ENCODE data around the gene NME4.
"Not testable (repeated sequence)": the region's sequence is repeated elsewhere in the genome, so short reads cannot be mapped to it uniquely, and the experiment has no call there.

NME4 gene

DNA sequence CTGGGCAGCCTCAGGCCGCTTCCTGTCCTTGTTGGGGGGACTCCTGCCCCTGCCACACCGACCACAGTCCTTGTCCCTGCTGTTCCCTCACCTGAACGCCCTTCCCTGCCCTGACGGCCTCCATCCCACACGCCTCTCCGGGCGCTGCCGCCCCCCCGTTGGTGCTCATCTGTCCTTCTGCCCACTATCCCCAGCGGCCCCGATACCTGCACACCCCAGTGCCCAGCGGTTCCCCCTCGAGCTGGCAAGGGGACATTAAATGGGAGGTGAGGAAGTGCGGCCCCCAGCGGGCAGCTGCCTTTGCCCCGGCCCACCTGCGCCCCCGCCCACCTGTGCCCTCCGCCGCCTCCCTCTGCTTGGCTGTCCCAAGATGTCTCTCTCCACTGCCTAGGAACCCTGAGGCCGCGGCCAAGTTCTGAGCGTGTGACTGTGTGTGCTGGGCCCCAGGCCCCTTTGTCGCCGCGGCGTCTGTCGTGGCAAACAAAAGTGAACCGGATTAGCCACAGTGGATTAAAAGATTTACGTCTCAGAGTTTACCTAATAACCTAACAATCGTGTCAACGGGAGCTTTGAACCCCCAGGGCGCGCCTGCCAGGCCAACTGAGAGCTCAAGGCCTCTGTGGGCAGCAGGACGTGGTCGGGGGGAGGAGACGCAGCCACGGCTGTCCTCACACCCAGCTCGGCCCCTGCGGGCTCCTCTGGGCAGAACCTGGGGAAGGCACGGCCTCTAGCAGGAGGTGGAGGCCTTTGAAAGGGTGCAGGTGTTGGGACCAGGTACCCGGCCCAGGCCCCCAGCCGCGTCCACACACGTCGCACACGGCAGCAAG is 36.9 kb upstream of the NME4 start:
- DNase-seq (ENCODE audit: insufficient read length, low spot score): no peak
- FAIRE-seq: no peak
- no peak for TF ChIP-seq POLR2A (IDR thresholded peaks at IDR 0.05; ENCODE audit: low read depth, low read length)

DNA sequence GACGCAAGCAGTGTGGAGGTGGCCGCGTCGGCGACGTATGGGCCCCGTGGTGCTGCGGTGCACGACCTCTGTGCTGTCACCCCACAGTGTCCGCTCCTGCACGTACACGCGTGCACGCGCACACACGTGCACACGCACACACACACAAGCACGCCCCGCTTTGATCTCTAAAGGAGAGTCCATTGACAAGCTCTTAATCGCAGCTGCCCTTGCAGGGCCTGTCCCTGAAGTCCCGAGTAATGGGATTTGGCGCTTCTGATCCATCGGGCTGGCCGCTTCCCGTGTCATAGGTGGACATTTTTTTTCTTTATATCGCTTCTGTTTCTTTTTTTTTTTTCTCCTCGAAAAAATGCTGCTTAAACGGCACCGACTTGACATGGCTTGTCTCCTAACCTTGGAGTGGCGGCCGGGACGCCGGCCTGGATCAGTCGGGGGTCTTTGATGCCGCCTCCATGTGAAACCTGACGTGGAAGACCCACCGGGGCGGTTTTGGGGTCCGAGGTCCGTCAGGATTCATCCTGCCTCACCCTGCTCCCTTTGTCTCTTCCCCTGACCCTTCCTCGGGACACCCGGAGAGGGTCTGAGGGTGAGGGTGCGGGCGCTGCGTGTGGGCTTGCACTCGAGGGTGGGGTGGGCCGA is 36.2 kb upstream of the NME4 start:
- no peak for FAIRE-seq
- no peak for TF ChIP-seq POLR2A (IDR thresholded peaks at IDR 0.05; ENCODE audit: low read depth, low read length)
- DNase-seq (ENCODE audit: insufficient read length, low spot score): no peak

DNA sequence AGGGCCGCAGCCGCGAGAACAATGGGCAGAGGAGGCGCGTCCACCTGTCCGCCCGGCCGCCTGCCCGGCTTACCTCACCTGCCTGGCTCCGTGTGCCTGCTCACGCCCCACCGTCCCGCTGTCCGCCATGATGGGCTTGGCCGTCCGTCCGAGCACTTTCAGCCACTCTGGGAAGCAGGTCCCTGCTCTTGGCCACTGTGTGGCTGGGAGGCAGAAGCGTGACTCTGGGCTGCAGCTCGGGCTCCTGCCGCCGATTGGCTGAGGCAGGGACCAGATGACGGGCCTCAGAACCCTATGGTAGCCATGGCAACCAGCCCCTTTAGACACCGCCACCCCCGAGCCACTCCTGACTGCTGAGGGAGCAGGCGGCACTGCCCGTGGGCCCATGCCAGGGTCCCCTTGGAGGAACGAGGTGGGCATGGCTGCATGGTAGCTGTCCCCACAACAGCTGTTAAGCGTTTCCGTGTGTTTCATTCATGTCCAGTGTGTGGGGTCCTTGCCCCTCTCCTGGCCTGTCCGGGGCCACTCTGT is 35.6 kb upstream of the NME4 start:
- no peak for TF ChIP-seq POLR2A (IDR thresholded peaks at IDR 0.05; ENCODE audit: low read depth, low read length)
- DNase-seq (ENCODE audit: insufficient read length, low spot score) (no peak), FAIRE-seq (no peak)

DNA sequence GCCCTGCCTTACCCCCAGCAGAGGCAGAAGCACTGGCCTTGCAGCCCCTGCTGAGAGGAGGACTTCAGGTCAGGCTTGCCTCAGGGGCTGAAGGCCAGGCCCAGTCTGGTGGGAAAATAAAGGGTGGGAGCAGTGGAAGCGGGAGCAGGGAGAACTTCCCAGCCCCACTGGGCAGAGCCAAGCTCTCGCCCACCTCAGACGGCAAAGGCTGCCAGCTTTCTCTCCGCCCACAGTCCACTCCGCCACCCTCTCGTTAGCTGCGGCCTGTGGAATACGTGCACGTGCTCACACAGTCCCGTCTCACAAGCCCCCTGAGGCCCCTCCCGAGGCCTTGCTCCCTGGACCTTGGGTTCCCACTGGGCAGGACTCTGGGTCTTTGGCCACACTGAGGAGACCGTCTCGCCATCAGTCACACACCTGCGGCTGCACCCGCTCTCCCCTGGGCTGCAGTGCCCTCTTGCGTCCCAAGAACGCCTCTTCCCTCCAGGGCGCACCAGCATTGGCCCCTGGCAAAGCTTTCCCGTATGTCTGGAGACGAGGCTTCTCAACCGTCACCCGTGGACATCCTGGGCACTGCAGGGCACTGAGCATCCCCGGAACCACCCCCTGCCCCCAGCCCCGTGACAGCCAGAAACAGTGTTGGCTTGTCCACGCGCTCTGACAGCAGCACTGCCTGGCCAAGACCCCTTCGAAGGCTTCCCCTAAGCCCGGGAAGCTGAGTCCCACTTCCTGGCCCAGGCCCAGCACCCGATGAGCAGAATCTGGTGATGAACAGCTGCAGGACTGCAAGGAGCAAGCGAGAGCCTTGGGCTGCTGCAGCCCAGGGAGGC is 34.9 kb upstream of the NME4 start:
- peak; percentile 98 for DNase-seq (ENCODE audit: insufficient read length, low spot score)
- no peak for FAIRE-seq
- no peak for TF ChIP-seq POLR2A (IDR thresholded peaks at IDR 0.05; ENCODE audit: low read depth, low read length)

DNA sequence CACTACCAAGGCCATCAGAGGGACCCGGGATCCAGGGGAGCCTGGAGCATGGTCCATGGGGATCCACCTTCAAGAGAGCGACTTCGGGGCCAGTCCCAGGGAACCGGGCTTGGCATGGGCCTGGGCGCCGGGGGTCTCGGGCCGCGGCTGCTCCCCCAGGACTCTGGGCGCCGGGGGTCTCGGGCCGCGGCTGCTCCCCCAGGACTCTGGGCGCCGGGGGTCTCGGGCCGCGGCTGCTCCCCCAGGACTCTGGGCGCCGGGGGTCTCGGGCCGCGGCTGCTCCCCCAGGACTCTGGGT is 34.3 kb upstream of the NME4 start:
- FAIRE-seq; DNase-seq (ENCODE audit: insufficient read length, low spot score): not testable (repeated sequence)

DNA sequence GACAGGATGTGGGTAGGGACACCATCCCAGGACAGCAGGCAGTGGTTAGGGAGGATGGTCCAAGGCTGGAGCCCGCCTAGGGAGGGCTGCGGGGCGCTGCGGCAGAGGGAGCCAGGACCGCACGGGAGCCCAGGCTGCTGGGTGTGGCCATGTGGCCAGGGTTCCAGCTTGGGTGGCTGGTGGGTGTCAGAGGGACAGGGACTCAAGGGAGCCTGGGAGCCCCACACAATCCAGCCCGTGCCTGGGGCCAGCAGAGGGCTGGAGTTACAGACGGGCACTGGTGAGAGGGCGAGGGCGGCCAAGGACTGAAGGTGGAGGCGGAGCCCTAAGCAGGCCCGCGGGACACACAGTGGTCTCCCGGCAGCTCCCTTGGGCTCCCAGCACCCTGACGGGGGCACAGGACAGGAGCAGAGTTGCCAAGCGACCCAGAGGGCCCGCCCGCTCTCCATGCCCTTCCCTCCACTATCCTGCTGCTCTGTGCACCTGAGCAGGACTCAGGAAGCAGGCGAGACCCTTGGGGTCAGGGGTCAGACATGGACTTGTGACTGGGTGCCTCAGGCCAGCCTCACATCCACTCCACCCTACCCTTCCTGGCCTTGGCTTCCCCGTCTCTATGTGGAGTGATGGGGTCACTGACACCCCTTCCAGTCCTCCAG is 33.8 kb upstream of the NME4 start:
- no peak for FAIRE-seq
- no peak for DNase-seq (ENCODE audit: insufficient read length, low spot score)
- TF ChIP-seq POLR2A (IDR thresholded peaks at IDR 0.05; ENCODE audit: low read depth, low read length): no peak

DNA sequence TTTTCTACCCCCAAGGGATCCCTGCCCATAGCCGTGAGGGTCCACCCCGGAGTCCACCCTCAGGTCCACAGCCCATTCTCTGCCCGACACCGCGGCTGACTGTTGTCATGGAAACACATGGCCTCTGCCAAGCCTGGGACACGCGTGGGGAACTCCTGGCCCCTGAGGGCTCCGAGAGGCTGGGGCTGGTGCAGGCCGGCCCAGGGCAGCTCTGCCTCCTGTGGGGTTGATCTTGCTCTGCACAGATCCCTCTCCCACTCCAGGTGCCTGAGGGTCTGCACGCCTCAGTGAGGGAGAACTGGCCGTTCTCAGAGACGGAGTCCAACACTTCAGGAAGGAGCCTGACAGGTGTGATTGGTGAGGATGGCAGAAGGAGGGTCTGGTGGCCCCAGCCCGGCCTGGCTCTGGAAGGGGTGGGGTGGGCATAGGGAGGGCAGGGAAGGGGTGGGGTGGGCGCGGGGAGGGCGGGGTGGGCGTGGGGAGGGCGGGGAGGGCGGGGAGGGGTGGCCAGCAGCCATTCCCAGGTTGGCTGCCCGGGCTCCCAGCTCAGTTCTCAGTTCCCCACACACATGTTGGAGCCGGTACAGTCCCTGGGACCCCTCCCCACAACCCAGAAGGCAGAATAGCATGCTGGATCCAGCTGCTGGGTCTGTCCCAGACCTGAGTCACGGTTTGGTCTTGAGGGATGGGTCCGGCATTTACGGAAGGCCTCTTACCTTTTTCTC is 33.1 kb upstream of the NME4 start:
- TF ChIP-seq POLR2A (IDR thresholded peaks at IDR 0.05; ENCODE audit: low read depth, low read length): no peak
- DNase-seq (ENCODE audit: insufficient read length, low spot score) (no peak), FAIRE-seq (no peak)

DNA sequence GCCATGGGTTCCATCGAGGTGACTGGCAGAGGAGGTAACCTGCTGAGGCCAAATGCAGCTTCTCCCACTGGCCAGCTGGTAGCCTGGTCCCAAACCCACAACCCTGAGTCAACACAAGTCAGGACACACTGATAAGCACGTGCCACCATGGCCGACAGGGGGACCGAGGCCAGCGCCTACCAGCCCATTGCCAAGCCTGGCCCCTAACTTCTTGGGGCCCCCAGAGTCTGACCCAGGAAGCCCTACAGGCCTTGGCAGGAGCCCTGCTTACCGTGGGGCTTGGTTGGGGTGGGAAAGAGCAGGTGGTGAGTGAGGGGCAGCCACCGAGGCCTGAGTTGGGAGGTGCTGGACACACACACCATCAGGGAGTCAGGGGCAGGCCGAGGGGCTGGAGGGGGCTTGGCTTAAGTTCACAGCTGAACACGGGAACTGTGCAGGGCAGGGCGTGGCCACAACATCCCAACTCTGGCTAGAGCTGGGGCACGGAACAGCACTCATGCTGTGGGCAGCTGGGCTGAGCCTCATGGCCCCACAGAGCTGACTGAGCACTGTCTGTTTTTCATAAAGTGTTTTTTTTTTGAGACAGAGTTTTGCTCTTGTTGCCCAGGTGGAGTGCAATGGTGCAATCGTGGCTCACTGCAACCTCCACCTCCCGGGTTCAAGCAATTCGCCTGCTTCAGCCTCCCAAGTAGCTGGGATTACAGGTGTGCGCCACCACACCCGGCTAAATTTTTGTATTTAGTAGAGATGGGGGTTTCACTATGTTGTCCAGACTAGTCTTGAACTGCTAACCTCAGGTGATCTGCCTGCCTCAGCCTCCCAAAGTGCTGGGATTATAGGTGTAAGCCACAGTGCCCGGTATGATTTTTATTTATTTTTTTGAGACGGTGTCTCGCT is 32.2 kb upstream of the NME4 start:
- TF ChIP-seq POLR2A (IDR thresholded peaks at IDR 0.05; ENCODE audit: low read depth, low read length): no peak
- DNase-seq (ENCODE audit: insufficient read length, low spot score): no peak
- FAIRE-seq: no peak

DNA sequence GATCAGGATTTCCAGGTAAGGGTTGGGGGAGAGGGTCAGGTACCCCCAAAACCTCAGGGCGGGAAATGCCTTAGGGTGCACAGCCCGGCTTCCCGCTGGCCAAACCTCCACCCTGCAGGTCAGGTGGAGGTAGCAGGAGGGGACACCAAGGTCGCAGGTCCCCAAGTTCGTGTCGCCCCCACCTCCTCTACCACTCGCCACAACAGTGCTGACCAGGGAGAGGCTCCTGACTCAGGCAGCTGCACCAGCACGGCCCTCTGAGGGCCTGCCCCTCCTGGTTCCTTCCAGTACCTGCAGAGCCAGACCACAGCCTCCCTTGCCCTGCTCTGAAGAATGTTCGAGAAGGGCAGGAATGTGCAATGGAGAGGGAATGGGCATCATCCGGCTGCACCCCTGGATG is 30.5 kb upstream of the NME4 start:
- FAIRE-seq (no peak), DNase-seq (ENCODE audit: insufficient read length, low spot score) (no peak)

DNA sequence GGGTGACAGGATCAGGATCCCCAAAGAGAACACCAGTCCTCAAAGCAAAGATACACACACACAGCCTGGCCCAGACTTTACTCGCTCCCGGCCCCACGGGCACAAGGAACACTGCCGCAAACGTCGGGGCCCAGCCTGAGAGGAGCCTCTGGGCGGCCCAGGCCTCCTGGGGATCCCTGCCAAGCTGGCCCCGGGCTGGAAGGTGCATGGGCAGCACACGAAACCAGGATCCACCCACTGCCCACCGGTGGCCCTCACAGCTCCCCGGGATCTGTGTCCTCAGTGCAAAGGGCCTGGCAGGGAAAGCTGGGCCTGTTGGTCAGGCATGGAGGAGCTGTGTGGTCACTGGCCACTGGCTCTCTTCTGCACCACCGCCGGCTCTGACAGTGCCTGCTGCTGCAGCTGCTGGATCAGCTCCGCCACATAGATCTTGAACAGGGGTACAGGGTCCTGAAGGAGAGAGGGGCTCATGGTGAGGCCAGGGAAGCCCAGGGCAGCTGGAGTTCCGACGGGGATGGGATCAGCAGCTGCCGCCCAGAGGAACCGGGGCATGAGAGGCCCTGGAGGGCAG is 29.6 kb upstream of the NME4 start:
- DNase-seq (ENCODE audit: insufficient read length, low spot score): no peak
- no peak for FAIRE-seq
- no peak for TF ChIP-seq POLR2A (IDR thresholded peaks at IDR 0.05; ENCODE audit: low read depth, low read length)

More for the DNA sequence above, 30.5 kb upstream of the NME4 start:
- TF ChIP-seq POLR2A (IDR thresholded peaks at IDR 0.05; ENCODE audit: low read depth, low read length): no peak

DNA sequence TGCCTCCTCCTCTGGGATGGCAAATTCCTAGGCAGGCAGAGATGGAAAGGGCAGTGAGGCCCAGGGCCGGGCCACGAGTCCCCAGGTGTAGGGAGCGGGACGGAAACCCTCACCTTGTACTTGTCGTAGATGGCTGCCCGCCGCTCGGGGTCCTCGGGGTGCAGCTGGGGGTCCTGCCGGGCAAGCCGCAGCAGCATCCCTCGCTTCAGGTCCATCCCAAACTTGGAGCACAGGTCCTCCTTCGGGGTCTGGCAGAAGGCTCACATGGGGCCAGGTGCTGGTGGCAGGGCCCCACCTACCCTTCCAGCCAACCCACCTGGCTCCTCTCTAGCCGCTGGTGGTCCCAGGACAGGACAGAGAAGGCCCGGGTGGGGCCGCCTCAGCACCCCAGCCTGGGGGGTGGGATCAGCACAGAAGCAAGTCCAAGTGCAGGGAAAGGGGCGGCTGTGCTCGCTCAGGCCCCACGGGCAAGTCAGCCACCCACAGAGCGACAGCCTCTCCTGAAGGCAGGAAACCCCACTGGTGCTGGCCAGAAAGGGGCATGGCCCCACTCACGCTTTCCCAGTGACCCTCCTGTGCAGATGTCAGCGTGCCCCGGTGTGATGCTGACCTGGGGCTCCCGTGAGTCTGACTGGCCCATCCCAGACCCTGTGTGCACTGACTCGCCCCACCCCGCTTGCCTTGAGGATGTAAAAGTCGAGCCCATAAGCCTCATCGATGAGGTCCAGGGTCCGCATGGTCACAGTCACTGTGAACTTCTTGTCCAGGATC is 28.4 kb upstream of the NME4 start:
- no peak for DNase-seq (ENCODE audit: insufficient read length, low spot score)
- TF ChIP-seq POLR2A (IDR thresholded peaks at IDR 0.05; ENCODE audit: low read depth, low read length): no peak
- FAIRE-seq: no peak
